GM19395 (cell line): Measurements from ENCODE around the gene SPACA1.

Source experiments
- ATAC-seq: cut with Tn5 transposase; IDR thresholded peaks from one replicate; pipeline ENCODE4 v1.9.1; 2021; ENCODE audit warnings: mild to moderate bottlenecking, moderate library complexity; ENCODE audit not compliant: unreplicated experiment

SPACA1 gene

GRCh38 chr6:88089708-88090107, 42.1 kb downstream of the SPACA1 start:
- no peak for ATAC-seq

- ATAC-seq, result no peak
These were observed 58.2 kb downstream of the SPACA1 start for GRCh38 chr6:88105741-88106340.

GRCh38 chr6:88107241-88107640, 59.6 kb downstream of the SPACA1 start:
- ATAC-seq, result no peak

GRCh38 chr6:88111991-88112390, 64.3 kb downstream of the SPACA1 start:
- ATAC-seq, result no peak

GRCh38 chr6:88114838-88115237, 67.2 kb downstream of the SPACA1 start:
- no peak for ATAC-seq

GRCh38 chr6:88115307-88115706, 67.7 kb downstream of the SPACA1 start:
- no peak for ATAC-seq

GRCh38 chr6:88116276-88116675, 68.6 kb downstream of the SPACA1 start:
- ATAC-seq, result no peak
